Calu3 (cell line): ENCODE data around the gene L1CAM. TPM values are rescaled to one million over a fixed set of nuclear protein-coding genes. Genes with fewer than 3 reads are reported as not detected.

Source experiments
- Bru-seq: library from RNA; stranded (reverse); fragments of 400-500 nt; gene quantifications from one replicate; lab custom pipeline; 2021; lab: Mats Ljungman, UMichigan
- BruChase-seq, 2 experiments: library from RNA; stranded (reverse); fragments of 400-500 nt; gene quantifications; one replicate each; lab custom pipeline; 2021; lab: Mats Ljungman, UMichigan
- BruUV-seq: library from RNA; stranded (reverse); fragments of 400-500 nt; replicated peaks from 2 replicates; lab custom pipeline; 2021; lab: Mats Ljungman, UMichigan
- CTCF ChIA-PET: fragments of 300-600 bp; sonication (Branson Sonifier 250); formaldehyde crosslinking; loops from one replicate; lab custom pipeline; 2022; ENCODE audit warnings: antibody characterized with exemption; lab: Charles Lee
- DNase-seq: peaks from one replicate; pipeline ENCODE4 v3.0.0; 2022
- H3K27ac Mint-ChIP-seq: one replicate; pipeline ENCODE4 v1.8.0; 2022; ENCODE audit warnings: mixed read lengths; ENCODE audit not compliant: unreplicated experiment
- H3K27me3 Mint-ChIP-seq: one replicate; pipeline ENCODE4 v1.8.0; 2022; ENCODE audit warnings: mixed read lengths; ENCODE audit not compliant: unreplicated experiment
- H3K36me3 Mint-ChIP-seq: one replicate; pipeline ENCODE4 v1.8.0; 2022; ENCODE audit warnings: mild to moderate bottlenecking, moderate library complexity, mixed read lengths; ENCODE audit not compliant: insufficient read depth, unreplicated experiment
- H3K4me1 Mint-ChIP-seq: one replicate; pipeline ENCODE4 v1.8.0; 2022; ENCODE audit warnings: mild to moderate bottlenecking, low read depth, mixed read lengths; ENCODE audit not compliant: unreplicated experiment
- H3K4me3 Mint-ChIP-seq: one replicate; pipeline ENCODE4 v1.8.0; 2022; ENCODE audit warnings: mild to moderate bottlenecking, low read depth, moderate library complexity, mixed read lengths; ENCODE audit not compliant: unreplicated experiment
- H3K9me3 Mint-ChIP-seq: one replicate; pipeline ENCODE4 v1.8.0; 2022; ENCODE audit warnings: low read depth, mixed read lengths; ENCODE audit not compliant: unreplicated experiment
- CTCF ChIP-seq: fragments of 200-600 bp; IDR thresholded peaks from one replicate; pipeline ENCODE4 v1.8.0; 2022; ENCODE audit warnings: antibody characterized with exemption; ENCODE audit not compliant: unreplicated experiment
- intact Hi-C: fragments of 100-400 bp; cut with micrococcal nuclease; formaldehyde crosslinking; loops from one replicate; pipeline ENCODE4 v1.10.0; 2022; ENCODE audit not compliant: unreplicated experiment
- long read RNA-seq: library from polyadenylated mRNA; stranded (forward); transcript quantifications from one replicate; pipeline ENCODE4 v2.0.0, GENCODE V29; 2022
- total RNA-seq: library from RNA; stranded (reverse); gene quantifications from 2 replicates; pipeline ENCODE4 v1.2.3, GENCODE V29; 2022

L1CAM gene, protein sequence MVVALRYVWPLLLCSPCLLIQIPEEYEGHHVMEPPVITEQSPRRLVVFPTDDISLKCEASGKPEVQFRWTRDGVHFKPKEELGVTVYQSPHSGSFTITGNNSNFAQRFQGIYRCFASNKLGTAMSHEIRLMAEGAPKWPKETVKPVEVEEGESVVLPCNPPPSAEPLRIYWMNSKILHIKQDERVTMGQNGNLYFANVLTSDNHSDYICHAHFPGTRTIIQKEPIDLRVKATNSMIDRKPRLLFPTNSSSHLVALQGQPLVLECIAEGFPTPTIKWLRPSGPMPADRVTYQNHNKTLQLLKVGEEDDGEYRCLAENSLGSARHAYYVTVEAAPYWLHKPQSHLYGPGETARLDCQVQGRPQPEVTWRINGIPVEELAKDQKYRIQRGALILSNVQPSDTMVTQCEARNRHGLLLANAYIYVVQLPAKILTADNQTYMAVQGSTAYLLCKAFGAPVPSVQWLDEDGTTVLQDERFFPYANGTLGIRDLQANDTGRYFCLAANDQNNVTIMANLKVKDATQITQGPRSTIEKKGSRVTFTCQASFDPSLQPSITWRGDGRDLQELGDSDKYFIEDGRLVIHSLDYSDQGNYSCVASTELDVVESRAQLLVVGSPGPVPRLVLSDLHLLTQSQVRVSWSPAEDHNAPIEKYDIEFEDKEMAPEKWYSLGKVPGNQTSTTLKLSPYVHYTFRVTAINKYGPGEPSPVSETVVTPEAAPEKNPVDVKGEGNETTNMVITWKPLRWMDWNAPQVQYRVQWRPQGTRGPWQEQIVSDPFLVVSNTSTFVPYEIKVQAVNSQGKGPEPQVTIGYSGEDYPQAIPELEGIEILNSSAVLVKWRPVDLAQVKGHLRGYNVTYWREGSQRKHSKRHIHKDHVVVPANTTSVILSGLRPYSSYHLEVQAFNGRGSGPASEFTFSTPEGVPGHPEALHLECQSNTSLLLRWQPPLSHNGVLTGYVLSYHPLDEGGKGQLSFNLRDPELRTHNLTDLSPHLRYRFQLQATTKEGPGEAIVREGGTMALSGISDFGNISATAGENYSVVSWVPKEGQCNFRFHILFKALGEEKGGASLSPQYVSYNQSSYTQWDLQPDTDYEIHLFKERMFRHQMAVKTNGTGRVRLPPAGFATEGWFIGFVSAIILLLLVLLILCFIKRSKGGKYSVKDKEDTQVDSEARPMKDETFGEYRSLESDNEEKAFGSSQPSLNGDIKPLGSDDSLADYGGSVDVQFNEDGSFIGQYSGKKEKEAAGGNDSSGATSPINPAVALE
- 14.2 and 16.1 TPM in 2 replicates for total RNA-seq
- Bru-seq, nascent RNA = percentile 28 among the genes with signal in this experiment
- percentile 53 among the genes with signal in this experiment for BruChase-seq, experiment 1, labeled RNA remaining after a 6-hour chase
- percentile 45 among the genes with signal in this experiment for BruChase-seq, experiment 2, labeled RNA remaining after a 2-hour chase
- long read RNA-seq, partial matches to known transcripts = 5 of 8 reads
- long read RNA-seq, other reads (novel, unspliced or antisense) = 3 of 8 reads

GRCh38 chrX:153885968-153886903, at the start of gene L1CAM:
L1CAM (minus strand) TSS chrX:153886173; CDS start chrX:153875836, 10,337 bp downstream.
- no TSS peak for BruUV-seq
- CTCF ChIA-PET = no interaction called here
- no peaks in the 10 kb centered on the region for H3K9me3 Mint-ChIP-seq
- intact Hi-C loops = loop anchor here (2.0 kb wide), 1 partner anchor 121 kb away; the partner anchor contains the start of gene PLXNB3
- H3K27me3 Mint-ChIP-seq = peaks cover 29% of the 10 kb centered on the region
- H3K36me3 Mint-ChIP-seq = no peaks in the 10 kb centered on the region
- peaks cover 26% of the 10 kb centered on the region for H3K4me1 Mint-ChIP-seq
- TF ChIP-seq CTCF = no peak
- DNase-seq = no peak
- H3K4me3 Mint-ChIP-seq = peak within 1 kb of the TSS; percentile 62
- H3K27ac Mint-ChIP-seq = no peak within 1 kb of the TSS

- Mint-ChIP-seq H3K9me3 (no peaks in the 10 kb centered on the region), H3K36me3 (peaks cover 39% of the 10 kb centered on the region), H3K27me3 (no peaks in the 10 kb centered on the region), H3K4me3 (peak overlapping the region; percentile 67), H3K27ac (no peak overlapping the region), H3K4me1 (no peaks in the 10 kb centered on the region)
- BruUV-seq = no TSS peak
- intact Hi-C loops = no loop called here
- DNase-seq = no peak
- no peak for TF ChIP-seq CTCF
- CTCF ChIA-PET = no interaction called here
Observed at GRCh38 chrX:153935326-153935851, 49.4 kb upstream of the L1CAM start.

- BruUV-seq = no TSS peak
- no peak for TF ChIP-seq CTCF
- Mint-ChIP-seq H3K27ac (peak within 1 kb of the TSS; percentile 33), H3K4me3 (peak within 1 kb of the TSS; percentile 80), H3K27me3 (no peaks in the 10 kb centered on the region), H3K4me1 (no peaks in the 10 kb centered on the region), H3K9me3 (no peaks in the 10 kb centered on the region), H3K36me3 (peaks cover 39% of the 10 kb centered on the region)
- CTCF ChIA-PET = interaction anchor here (1.2 kb wide), 1 partner anchor 12 kb away, joined by 3 read pairs; no protein-coding TSS in a partner anchor
- peak; percentile 83 for DNase-seq
- intact Hi-C loops = no loop called here
Observed at GRCh38 chrX:153934762-153935325, 48.9 kb upstream of the L1CAM start, which contains the start of gene NAA10. NAA10 (minus strand) TSS chrX:153935037; CDS start chrX:153934904, 133 bp downstream.
